ENCODE results near the gene DENND4B.

The DENND4B gene

GRCh38 chr1:153968000-153968363 is 21.5 kb upstream of the DENND4B start:
- DNase-seq: peak; percentile 58

- DNase-seq: peak; percentile 96
Measured at GRCh38 chr1:153967107-153967999, 20.8 kb upstream of the DENND4B start, which contains the start of gene CREB3L4. Gene CREB3L4 (plus strand): TSS chr1:153967902. CDS start chr1:153968526, 624 bp downstream.

GRCh38 chr1:153963850-153964331 is 17.4 kb upstream of the DENND4B start:
- DNase-seq: no peak

- peak; percentile 94 for DNase-seq
Measured at GRCh38 chr1:153963030-153963849, 16.7 kb upstream of the DENND4B start, which contains the start of gene SLC39A1. Gene SLC39A1 (minus strand): TSS chr1:153963537. CDS start chr1:153962715, 822 bp downstream.

GRCh38 chr1:153962088-153963029 is 15.8 kb upstream of the DENND4B start:
- no peak for DNase-seq

GRCh38 chr1:153961421-153961820 is 14.9 kb upstream of the DENND4B start:
- DNase-seq: no peak

GRCh38 chr1:153960206-153960605 is 13.7 kb upstream of the DENND4B start:
- no peak for DNase-seq

GRCh38 chr1:153959454-153959853 is 12.9 kb upstream of the DENND4B start:
- no peak for DNase-seq

GRCh38 chr1:153958961-153959260 is 12.4 kb upstream of the DENND4B start:
- DNase-seq: no peak

- DNase-seq: peak; percentile 99
Measured at GRCh38 chr1:153958111-153958960, 11.8 kb upstream of the DENND4B start, which contains the start of gene CRTC2. Gene CRTC2 (minus strand): TSS chr1:153958612. CDS start chr1:153958497, 115 bp downstream.

GRCh38 chr1:153957744-153958110 is 11.2 kb upstream of the DENND4B start:
- DNase-seq: no peak

- DNase-seq: no peak
Measured at GRCh38 chr1:153956997-153957715, 10.6 kb upstream of the DENND4B start.

GRCh38 chr1:153954826-153955225 is 8.3 kb upstream of the DENND4B start:
- no peak for DNase-seq

GRCh38 chr1:153953859-153954365 is 7.4 kb upstream of the DENND4B start:
- no peak for DNase-seq

GRCh38 chr1:153951801-153952200 is 5.3 kb upstream of the DENND4B start:
- DNase-seq: no peak

- no peak for DNase-seq
Measured at GRCh38 chr1:153951183-153951582, 4.7 kb upstream of the DENND4B start.

- DNase-seq: no peak
Measured at GRCh38 chr1:153945795-153946621, 510 bp downstream of the DENND4B start.

GRCh38 chr1:153945131-153945794 is 1.3 kb downstream of the DENND4B start:
- DNase-seq: no peak

GRCh38 chr1:153944827-153945117 is 1.7 kb downstream of the DENND4B start:
- DNase-seq: no peak
